Neuronal stem cell (in vitro differentiated cells): ENCODE results near the gene ARHGEF33.

Experiments used
- DNase-seq: peaks from one replicate; pipeline ENCODE4 v3.0.0-alpha.2; 2013; ENCODE audit warnings: low spot score
- H2AFZ ChIP-seq: one replicate; pipeline ENCODE4 v1.6.1; 2013; ENCODE audit warnings: mild to moderate bottlenecking, low read length, inconsistent platforms
- H2AK5ac ChIP-seq: 2 replicates; pipeline ENCODE4 v1.6.1; 2013; ENCODE audit warnings: low read depth, mild to moderate bottlenecking, inconsistent platforms, low read length, moderate library complexity, mixed read lengths
- H2BK120ac ChIP-seq: 2 replicates; pipeline ENCODE4 v1.6.1; 2013; ENCODE audit warnings: low read depth, mild to moderate bottlenecking, inconsistent platforms, low read length, moderate library complexity, mixed read lengths
- H2BK12ac ChIP-seq: one replicate; pipeline ENCODE4 v1.6.1; 2013; ENCODE audit warnings: low read length, inconsistent platforms
- H2BK15ac ChIP-seq: 2 replicates; pipeline ENCODE4 v1.6.1; 2013; ENCODE audit warnings: mild to moderate bottlenecking, low read length, inconsistent platforms, mixed read lengths
- H2BK5ac ChIP-seq: one replicate; pipeline ENCODE4 v1.6.1; 2013; ENCODE audit warnings: inconsistent platforms, mild to moderate bottlenecking, low read length, moderate library complexity
- H3K14ac ChIP-seq: one replicate; pipeline ENCODE4 v1.6.1; 2013; ENCODE audit warnings: low read length, inconsistent platforms
- H3K18ac ChIP-seq: 2 replicates; pipeline ENCODE4 v1.6.1; 2013; ENCODE audit warnings: low read length, inconsistent platforms
- H3K23ac ChIP-seq: 2 replicates; pipeline ENCODE4 v1.6.1; 2013; ENCODE audit warnings: low read depth, mild to moderate bottlenecking, mixed read lengths, low read length, inconsistent platforms; ENCODE audit not compliant: poor library complexity
- H3K27ac ChIP-seq: replicated peaks from 3 replicates; pipeline ENCODE4 v1.5.1; 2013; ENCODE audit warnings: low read length, inconsistent platforms
- H3K27me3 ChIP-seq, 3 experiments: 2 replicates each; pipeline ENCODE4 v1.6.1; 2013; ENCODE audit warnings: low read length in 3 of 3, mild to moderate bottlenecking in 2 of 3, inconsistent platforms in 1 of 3, low read depth in 1 of 3, mixed read lengths in 1 of 3, moderate library complexity in 1 of 3; ENCODE audit not compliant: control insufficient read depth in 3 of 3, insufficient read depth in 3 of 3
- H3K36me3 ChIP-seq, 2 donors: replicated peaks in 1 of 2; 2 replicates each; pipeline ENCODE4 v1.6.1; 2013; ENCODE audit warnings: low read length in 2 of 2; ENCODE audit not compliant: control insufficient read depth in 2 of 2, insufficient read depth in 2 of 2
- H3K4ac ChIP-seq: 2 replicates; pipeline ENCODE4 v1.6.1; 2013; ENCODE audit warnings: inconsistent platforms, mild to moderate bottlenecking, low read length, moderate library complexity
- H3K4me1 ChIP-seq, 2 donors: 1 replicate in 1 of 2; 2 replicates in 1 of 2; pipeline ENCODE4 v1.6.1; 2013; ENCODE audit warnings: low read length in 2 of 2, low read depth in 1 of 2; ENCODE audit not compliant: control insufficient read depth in 2 of 2, insufficient read depth in 1 of 2
- H3K4me2 ChIP-seq: one replicate; pipeline ENCODE4 v1.6.1; 2013; ENCODE audit warnings: mild to moderate bottlenecking, low read length, inconsistent platforms; ENCODE audit not compliant: insufficient read depth, poor library complexity, severe bottlenecking
- H3K4me3 ChIP-seq, 2 donors: 2 replicates each; pipeline ENCODE4 v1.5.1; 2013; ENCODE audit warnings: low read length in 2 of 2, mild to moderate bottlenecking in 2 of 2, inconsistent platforms in 1 of 2, moderate library complexity in 1 of 2
- H3K79me1 ChIP-seq: one replicate; pipeline ENCODE4 v1.6.1; 2013; ENCODE audit warnings: low read depth, mild to moderate bottlenecking, inconsistent platforms, low read length, moderate library complexity
- H3K9ac ChIP-seq: one replicate; pipeline ENCODE4 v1.6.1; 2013; ENCODE audit warnings: mild to moderate bottlenecking, low read depth, low read length, inconsistent platforms; ENCODE audit not compliant: poor library complexity
- H3K9me3 ChIP-seq, 2 donors: replicated peaks in 1 of 2; 2 replicates each; pipeline versions ENCODE3 to v1.6.1; 2013; ENCODE audit warnings: low read length in 2 of 2, mild to moderate bottlenecking in 2 of 2, inconsistent platforms in 1 of 2, low read depth in 1 of 2, mixed read lengths in 1 of 2, moderate library complexity in 1 of 2; ENCODE audit not compliant: control insufficient read depth in 2 of 2, insufficient read depth in 1 of 2
- H4K8ac ChIP-seq: one replicate; pipeline ENCODE4 v1.6.1; 2013; ENCODE audit warnings: low read depth, mild to moderate bottlenecking, inconsistent platforms, low read length, moderate library complexity
- H4K91ac ChIP-seq: one replicate; pipeline ENCODE4 v1.6.1; 2013; ENCODE audit warnings: low read length, low read depth, mild to moderate bottlenecking, inconsistent platforms; ENCODE audit not compliant: poor library complexity
- WGBS, 2 donors: extraction: QIAGEN DNeasy Blood & Tissue Kit; methylation state at CpG; one replicate each; pipeline ENCODE4 v1.1.7; 2013; ENCODE audit warnings: missing lambda C conversion rate in 2 of 2, mixed read lengths in 1 of 2; ENCODE audit not compliant: insufficient read length in 2 of 2, insufficient replicate concordance in 1 of 2; ENCODE audit errors: extremely low coverage in 2 of 2; 5-methylcytosine and 5-hydroxymethylcytosine counted together

The ARHGEF33 gene

GRCh38 chr2:38922389-38922788, 32.7 kb downstream of the ARHGEF33 start:
- WGBS, 2 donors: no CpG with 5 or more reads among the region's 4 CpGs
- no peak overlapping the region for H4K8ac ChIP-seq
- H3K27me3 ChIP-seq: no peaks in the 10 kb centered on the region
- no peak overlapping the region for H3K9ac ChIP-seq
- H2BK15ac ChIP-seq: no peak overlapping the region
- H3K14ac ChIP-seq: no peak overlapping the region
- H3K79me1 ChIP-seq: no peaks in the 10 kb centered on the region
- H2AFZ ChIP-seq: no peak overlapping the region
- no peak overlapping the region for H3K27ac ChIP-seq
- no peak overlapping the region for H3K4me2 ChIP-seq
- no peak overlapping the region for H2BK5ac ChIP-seq
- no peak overlapping the region for H2BK120ac ChIP-seq
- H3K18ac ChIP-seq: no peak overlapping the region
- H3K4me1 ChIP-seq: no peaks in the 10 kb centered on the region
- no peak overlapping the region for H2BK12ac ChIP-seq
- no peak overlapping the region for H2AK5ac ChIP-seq
- no peaks in the 10 kb centered on the region for H3K9me3 ChIP-seq
- H3K36me3 ChIP-seq: no peaks in the 10 kb centered on the region
- no peak for DNase-seq
- H3K4me3 ChIP-seq: no peak overlapping the region
- H4K91ac ChIP-seq: no peak overlapping the region
- no peak overlapping the region for H3K23ac ChIP-seq
- H3K4ac ChIP-seq: no peak overlapping the region

GRCh38 chr2:38922902-38923301, 33.2 kb downstream of the ARHGEF33 start:
- Histone ChIP-seq H2BK12ac (no peak overlapping the region), H3K4me1 (no peaks in the 10 kb centered on the region), H3K4me3 (no peak overlapping the region), H3K36me3 (no peaks in the 10 kb centered on the region), H3K4me2 (no peak overlapping the region), H3K4ac (no peak overlapping the region), H2AFZ (no peak overlapping the region), H4K91ac (no peak overlapping the region), H3K79me1 (no peaks in the 10 kb centered on the region), H3K23ac (no peak overlapping the region), H3K18ac (no peak overlapping the region), H3K27ac (no peak overlapping the region), H2BK5ac (no peak overlapping the region), H2BK15ac (no peak overlapping the region), H3K14ac (no peak overlapping the region), H3K27me3 (no peaks in the 10 kb centered on the region), H2AK5ac (no peak overlapping the region), H3K9me3 (no peaks in the 10 kb centered on the region), H3K9ac (no peak overlapping the region), H2BK120ac (no peak overlapping the region), H4K8ac (no peak overlapping the region)
- no CpG with 5 or more reads among the region's 2 CpGs for WGBS, 2 donors
- no peak for DNase-seq

- Histone ChIP-seq H2BK120ac (no peak overlapping the region), H2BK12ac (no peak overlapping the region), H2BK5ac (no peak overlapping the region), H2AFZ (no peak overlapping the region), H3K18ac (no peak overlapping the region), H3K79me1 (no peaks in the 10 kb centered on the region), H3K9me3 (no peaks in the 10 kb centered on the region), H3K4ac (no peak overlapping the region), H3K9ac (no peak overlapping the region), H4K8ac (no peak overlapping the region), H3K36me3 (no peaks in the 10 kb centered on the region), H3K4me1 (no peaks in the 10 kb centered on the region), H3K27ac (no peak overlapping the region), H4K91ac (no peak overlapping the region), H2BK15ac (no peak overlapping the region), H2AK5ac (no peak overlapping the region), H3K4me3 (no peak overlapping the region), H3K27me3 (no peaks in the 10 kb centered on the region), H3K14ac (no peak overlapping the region), H3K23ac (no peak overlapping the region), H3K4me2 (no peak overlapping the region)
- no CpG with 5 or more reads among the region's 9 CpGs for WGBS, 2 donors
- DNase-seq: no peak
These were observed 36.3 kb downstream of the ARHGEF33 start for GRCh38 chr2:38925982-38926381.

GRCh38 chr2:38930600-38930999, 40.9 kb downstream of the ARHGEF33 start:
- Histone ChIP-seq H3K9ac (no peak overlapping the region), H3K4me1 (no peaks in the 10 kb centered on the region), H3K18ac (no peak overlapping the region), H4K91ac (no peak overlapping the region), H3K4me2 (no peak overlapping the region), H3K4ac (no peak overlapping the region), H3K9me3 (no peaks in the 10 kb centered on the region), H2BK12ac (no peak overlapping the region), H2AK5ac (no peak overlapping the region), H3K27me3 (no peaks in the 10 kb centered on the region), H3K4me3 (no peak overlapping the region), H2BK15ac (no peak overlapping the region), H3K27ac (no peak overlapping the region), H2BK120ac (no peak overlapping the region), H3K23ac (no peak overlapping the region), H3K36me3 (no peaks in the 10 kb centered on the region), H3K14ac (no peak overlapping the region), H2BK5ac (no peak overlapping the region), H4K8ac (no peak overlapping the region), H3K79me1 (no peaks in the 10 kb centered on the region), H2AFZ (no peak overlapping the region)
- WGBS, 2 donors: no CpG with 5 or more reads among the region's 2 CpGs
- DNase-seq: no peak
